ENCODE data around the gene QSOX1.
A peak's percentile ranks its signal among the peaks of the same experiment; 100 is the strongest.
"Not testable (repeated sequence)": the region's sequence is repeated elsewhere in the genome, so short reads cannot be mapped to it uniquely, and the experiment has no call there.

QSOX1 gene

GRCh38 chr1:180154325-180155181 is at the start of gene QSOX1:
QSOX1 (plus strand) TSS chr1:180154869; CDS start chr1:180154908, 39 bp downstream.
- peak; percentile 88 for DNase-seq (ENCODE audit: low spot score)

- DNase-seq (ENCODE audit: low spot score), result no peak
Measured at GRCh38 chr1:180112091-180112490, 42.6 kb upstream of the QSOX1 start.

- DNase-seq (ENCODE audit: low spot score), result no peak
Measured at GRCh38 chr1:180112984-180113647, 41.6 kb upstream of the QSOX1 start.

GRCh38 chr1:180114396-180114945 is 40.2 kb upstream of the QSOX1 start:
- DNase-seq (ENCODE audit: low spot score), result no peak

GRCh38 chr1:180116964-180117763 is 37.5 kb upstream of the QSOX1 start:
- DNase-seq (ENCODE audit: low spot score), result peak; percentile 8

- peak; percentile 38 for DNase-seq (ENCODE audit: low spot score)
Measured at GRCh38 chr1:180117764-180118116, 36.9 kb upstream of the QSOX1 start.

GRCh38 chr1:180119837-180120236 is 34.8 kb upstream of the QSOX1 start:
- DNase-seq (ENCODE audit: low spot score), result no peak

GRCh38 chr1:180123463-180123936 is 31.2 kb upstream of the QSOX1 start:
- DNase-seq (ENCODE audit: low spot score), result peak; percentile 42

- DNase-seq (ENCODE audit: low spot score), result no peak
Measured at GRCh38 chr1:180130651-180131050, 24.0 kb upstream of the QSOX1 start.

- no peak for DNase-seq (ENCODE audit: low spot score)
Measured at GRCh38 chr1:180131510-180131909, 23.2 kb upstream of the QSOX1 start.

- DNase-seq (ENCODE audit: low spot score), result no peak
Measured at GRCh38 chr1:180133193-180133592, 21.5 kb upstream of the QSOX1 start.

- DNase-seq (ENCODE audit: low spot score), result not testable (repeated sequence)
Measured at GRCh38 chr1:180133688-180134087, 21.0 kb upstream of the QSOX1 start.

GRCh38 chr1:180135535-180135934 is 19.1 kb upstream of the QSOX1 start:
- no peak for DNase-seq (ENCODE audit: low spot score)

GRCh38 chr1:180136331-180136967 is 18.2 kb upstream of the QSOX1 start:
- DNase-seq (ENCODE audit: low spot score), result no peak

- DNase-seq (ENCODE audit: low spot score), result no peak
Measured at GRCh38 chr1:180136968-180137356, 17.7 kb upstream of the QSOX1 start.

GRCh38 chr1:180137776-180138175 is 16.9 kb upstream of the QSOX1 start:
- DNase-seq (ENCODE audit: low spot score), result no peak

GRCh38 chr1:180141381-180141934 is 13.2 kb upstream of the QSOX1 start:
- DNase-seq (ENCODE audit: low spot score), result no peak

- no peak for DNase-seq (ENCODE audit: low spot score)
Measured at GRCh38 chr1:180143359-180143758, 11.3 kb upstream of the QSOX1 start.

- no peak for DNase-seq (ENCODE audit: low spot score)
Measured at GRCh38 chr1:180144659-180145357, 9.9 kb upstream of the QSOX1 start.

- DNase-seq (ENCODE audit: low spot score), result no peak
Measured at GRCh38 chr1:180145446-180145845, 9.2 kb upstream of the QSOX1 start.

GRCh38 chr1:180150982-180151381 is 3.7 kb upstream of the QSOX1 start:
- DNase-seq (ENCODE audit: low spot score), result no peak

Measured in LoVo (cell line).